22Rv1 (cell line): ENCODE data around the gene ARL2.

Experiments
- CTCF ChIP-seq: fragments of 450-650 bp; IDR thresholded peaks from 2 replicates; pipeline ENCODE4 v1.5.1; 2017; ENCODE audit warnings: mild to moderate bottlenecking
- ZFX ChIP-seq: fragments of 450-650 bp; IDR thresholded peaks from 2 replicates; pipeline ENCODE4 v1.6.1; 2017; ENCODE audit warnings: antibody characterized with exemption, borderline replicate concordance

- TF ChIP-seq CTCF = no peak
- TF ChIP-seq ZFX = no peak
Observed at GRCh38 chr11:65063532-65063931, 49.6 kb downstream of the ARL2 start.
